ENCODE results near the gene DNAJB6. TPM values are rescaled to one million over a fixed set of nuclear protein-coding genes. Genes with fewer than 3 reads are reported as not detected.

The DNAJB6 gene
- total and polyA plus RNA-seq, 8 donors: 48.7 to 233 (median 65.4) TPM

DNA sequence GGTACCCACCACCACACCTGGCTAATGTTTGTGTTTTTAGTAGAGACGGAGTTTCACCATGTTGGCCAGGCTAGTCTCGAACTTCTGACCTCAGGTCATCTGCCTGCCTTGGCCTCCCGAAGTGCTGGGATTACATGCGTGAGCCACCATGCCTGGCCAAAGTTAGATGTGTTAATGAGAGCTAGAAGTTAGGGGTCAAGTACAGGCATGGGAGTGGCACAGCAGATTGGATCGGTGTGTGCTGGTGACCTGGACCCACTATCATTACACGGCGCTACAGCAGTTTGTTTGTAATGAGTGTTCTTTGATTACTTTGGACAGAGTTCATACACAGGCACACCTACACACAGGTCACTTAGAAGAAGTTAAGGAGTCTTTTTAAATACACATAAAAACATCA lies 36.7 kb downstream of the DNAJB6 start:
- Histone ChIP-seq H3K27me3 (no peaks in the 10 kb centered on the region), H3K36me3 (peaks cover 43 to 78% (median 75%) of the 10 kb centered on the region in 4 donors), H3K4me1 (peaks cover 7 to 56% (median 34%) of the 10 kb centered on the region in 4 donors), H3K9me3 (no peaks in the 10 kb centered on the region), H3K4me3 (no peak overlapping the region), H3K27ac (peak overlapping the region in 1 of 5 donors; percentile 32)
- TF ChIP-seq EP300 (IDR thresholded peaks at IDR 0.05) (no peak), POLR2A (IDR thresholded peaks at IDR 0.05) (no peak), POLR2AphosphoS5 (IDR thresholded peaks at IDR 0.05) (peak in 1 of 3 donors; percentile 18)
- TF ChIP-seq, protein P1, sequence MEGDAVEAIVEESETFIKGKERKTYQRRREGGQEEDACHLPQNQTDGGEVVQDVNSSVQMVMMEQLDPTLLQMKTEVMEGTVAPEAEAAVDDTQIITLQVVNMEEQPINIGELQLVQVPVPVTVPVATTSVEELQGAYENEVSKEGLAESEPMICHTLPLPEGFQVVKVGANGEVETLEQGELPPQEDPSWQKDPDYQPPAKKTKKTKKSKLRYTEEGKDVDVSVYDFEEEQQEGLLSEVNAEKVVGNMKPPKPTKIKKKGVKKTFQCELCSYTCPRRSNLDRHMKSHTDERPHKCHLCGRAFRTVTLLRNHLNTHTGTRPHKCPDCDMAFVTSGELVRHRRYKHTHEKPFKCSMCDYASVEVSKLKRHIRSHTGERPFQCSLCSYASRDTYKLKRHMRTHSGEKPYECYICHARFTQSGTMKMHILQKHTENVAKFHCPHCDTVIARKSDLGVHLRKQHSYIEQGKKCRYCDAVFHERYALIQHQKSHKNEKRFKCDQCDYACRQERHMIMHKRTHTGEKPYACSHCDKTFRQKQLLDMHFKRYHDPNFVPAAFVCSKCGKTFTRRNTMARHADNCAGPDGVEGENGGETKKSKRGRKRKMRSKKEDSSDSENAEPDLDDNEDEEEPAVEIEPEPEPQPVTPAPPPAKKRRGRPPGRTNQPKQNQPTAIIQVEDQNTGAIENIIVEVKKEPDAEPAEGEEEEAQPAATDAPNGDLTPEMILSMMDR (IDR thresholded peaks at IDR 0.05): no peak
- peak in 1 of 2 donors; percentile 35 for DNase-seq
- intact Hi-C loops (cut with DNase I; ENCODE audit: low total_unique reads): no loop called here
- 43 to 80% (median 67%) methylated on average over 7 of the region's 7 CpGs for WGBS, 5 donors

GRCh38 chr7:157375410-157375809 lies 38.6 kb downstream of the DNAJB6 start:
- TF ChIP-seq, protein P1 (IDR thresholded peaks at IDR 0.05): no peak
- TF ChIP-seq POLR2A (IDR thresholded peaks at IDR 0.05) (no peak), EP300 (IDR thresholded peaks at IDR 0.05) (no peak), POLR2AphosphoS5 (IDR thresholded peaks at IDR 0.05) (no peak)
- intact Hi-C loops (cut with DNase I; ENCODE audit: low total_unique reads): no loop called here
- H3K27ac ChIP-seq: no peak overlapping the region
- no peaks in the 10 kb centered on the region for H3K27me3 ChIP-seq
- 85 to 88% (median 87%) methylated on average over 7 of the region's 7 CpGs for WGBS, 5 donors
- peak in 1 of 2 donors; percentile 11 for DNase-seq
- H3K4me1 ChIP-seq: peaks cover 7 to 58% (median 37%) of the 10 kb centered on the region in 4 donors
- peaks cover 29 to 61% (median 56%) of the 10 kb centered on the region in 4 donors for H3K36me3 ChIP-seq
- H3K4me3 ChIP-seq: no peak overlapping the region
- no peaks in the 10 kb centered on the region for H3K9me3 ChIP-seq

DNA sequence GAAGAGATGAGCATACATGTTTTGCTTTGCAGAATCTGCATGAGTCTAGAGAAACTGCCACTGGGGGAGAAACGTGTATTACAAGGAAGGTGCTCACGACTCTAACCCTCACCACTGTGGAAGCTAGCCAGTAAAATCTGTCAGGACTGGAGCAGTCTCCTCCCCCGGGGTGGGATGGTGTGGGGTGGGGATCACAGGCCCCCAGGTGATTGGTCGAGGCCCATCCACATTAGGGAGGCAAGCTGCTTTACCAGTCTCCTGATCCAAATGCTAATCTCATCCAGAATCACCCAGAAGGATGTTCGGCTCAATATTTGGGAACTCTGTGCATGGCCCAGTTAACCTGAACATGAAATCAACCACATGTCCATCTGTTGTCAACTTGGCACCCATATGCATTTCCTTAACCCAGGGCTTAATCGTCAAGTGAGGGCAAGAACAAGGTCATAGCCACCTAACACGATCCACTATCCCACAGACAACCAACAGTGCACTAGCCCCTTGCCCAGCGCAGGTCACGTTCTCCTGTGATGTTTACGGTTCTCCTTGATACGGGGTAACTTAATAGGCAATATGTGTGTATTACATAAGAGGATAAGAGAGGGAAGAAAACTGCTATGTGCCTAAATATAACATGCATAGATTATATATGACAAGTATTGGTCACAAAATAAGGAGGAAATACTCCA lies 40.8 kb downstream of the DNAJB6 start:
- Histone ChIP-seq H3K4me1 (peaks cover 7 to 60% (median 38%) of the 10 kb centered on the region in 4 donors), H3K9me3 (no peaks in the 10 kb centered on the region), H3K36me3 (peaks cover 14 to 61% (median 46%) of the 10 kb centered on the region in 4 donors), H3K27me3 (no peaks in the 10 kb centered on the region), H3K27ac (no peak overlapping the region), H3K4me3 (no peak overlapping the region)
- DNase-seq: no peak
- TF ChIP-seq EP300 (IDR thresholded peaks at IDR 0.05): no peak
- TF ChIP-seq, protein P1 (IDR thresholded peaks at IDR 0.05): no peak
- no peak for TF ChIP-seq POLR2AphosphoS5 (IDR thresholded peaks at IDR 0.05)
- TF ChIP-seq POLR2A (IDR thresholded peaks at IDR 0.05): no peak
- WGBS, 5 donors: 81 to 90% (median 85%) methylated on average over 11 of the region's 11 CpGs
- intact Hi-C loops (cut with DNase I; ENCODE audit: low total_unique reads): no loop called here

DNA sequence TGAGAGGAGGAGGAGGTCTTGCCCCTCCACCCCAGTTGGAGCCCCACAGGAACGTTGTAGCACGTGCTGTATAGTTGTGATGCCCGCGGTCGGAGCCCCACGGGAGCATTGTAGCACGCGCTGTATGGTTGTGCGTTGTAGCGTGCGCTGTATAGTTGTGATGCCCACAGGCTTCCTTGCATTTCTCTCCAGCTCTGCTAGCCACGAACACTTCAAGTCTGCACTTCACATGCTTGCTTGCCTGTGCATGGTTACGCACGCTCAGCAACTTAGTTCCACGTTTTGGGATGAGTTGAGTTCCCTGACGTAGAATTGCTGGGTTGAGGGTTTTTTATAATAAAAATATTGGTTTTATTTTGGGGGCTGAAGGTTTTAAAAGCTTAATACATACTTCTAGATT lies 41.6 kb downstream of the DNAJB6 start:
- Histone ChIP-seq H3K27me3 (no peaks in the 10 kb centered on the region), H3K4me3 (no peak overlapping the region), H3K27ac (no peak overlapping the region), H3K9me3 (no peaks in the 10 kb centered on the region), H3K36me3 (peaks cover 12 to 61% (median 46%) of the 10 kb centered on the region in 4 donors), H3K4me1 (peaks cover 5 to 51% (median 30%) of the 10 kb centered on the region in 4 donors)
- 92 to 97% (median 95%) methylated on average over 16 of the region's 16 CpGs for WGBS, 5 donors
- peak in 1 of 2 donors; percentile 11 for DNase-seq
- intact Hi-C loops (cut with DNase I; ENCODE audit: low total_unique reads): no loop called here
- TF ChIP-seq POLR2A (IDR thresholded peaks at IDR 0.05): no peak
- TF ChIP-seq, protein P1 (IDR thresholded peaks at IDR 0.05): no peak
- TF ChIP-seq EP300 (IDR thresholded peaks at IDR 0.05): no peak
- TF ChIP-seq POLR2AphosphoS5 (IDR thresholded peaks at IDR 0.05): no peak

All from stomach (tissue), 9 donors.